Renal cortex interstitium (tissue), 11 donors: ENCODE results near the gene SFXN5. TPM values are rescaled to one million over a fixed set of nuclear protein-coding genes. Genes with fewer than 3 reads are reported as not detected.

Experiments used
- DNase-seq, 11 donors: peaks; one replicate each; pipeline ENCODE4 v3.0.0-alpha.2; 2013; ENCODE audit warnings: low read depth in 9 of 11, low spot score in 4 of 11; ENCODE audit errors: extremely low read depth in 1 of 11
- polyA plus RNA-seq, 3 donors: library from polyadenylated mRNA; unstranded; fragments of 120-200 nt; gene quantifications; one replicate each; pipeline ENCODE4 v1.2.1, GENCODE V29; 2013; ENCODE audit not compliant: insufficient read length in 3 of 3

Gene SFXN5
- polyA plus RNA-seq, 3 donors, result 23.4 to 27.6 (median 24.7) TPM

DNA sequence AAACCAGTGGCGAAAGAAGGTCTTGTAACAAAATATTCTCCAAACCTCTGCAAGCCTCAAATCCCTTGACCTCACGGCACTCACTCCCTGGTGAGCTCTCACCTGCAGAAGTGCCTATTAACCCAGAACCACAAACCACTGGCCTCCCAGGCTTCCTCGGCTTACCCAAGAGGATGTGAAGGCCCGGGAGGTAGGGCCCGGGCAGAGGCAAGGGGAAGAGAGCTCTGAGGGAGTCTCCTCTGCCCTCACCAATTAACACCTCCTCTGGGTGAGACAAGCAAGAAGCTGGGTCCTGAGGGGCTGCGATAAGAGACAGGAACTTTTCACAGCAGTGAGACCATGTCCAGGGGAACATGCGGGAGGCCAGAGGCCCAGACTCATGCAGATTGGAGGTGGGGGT lies 100.5 kb downstream of the SFXN5 start:
- DNase-seq, result no peak

DNA sequence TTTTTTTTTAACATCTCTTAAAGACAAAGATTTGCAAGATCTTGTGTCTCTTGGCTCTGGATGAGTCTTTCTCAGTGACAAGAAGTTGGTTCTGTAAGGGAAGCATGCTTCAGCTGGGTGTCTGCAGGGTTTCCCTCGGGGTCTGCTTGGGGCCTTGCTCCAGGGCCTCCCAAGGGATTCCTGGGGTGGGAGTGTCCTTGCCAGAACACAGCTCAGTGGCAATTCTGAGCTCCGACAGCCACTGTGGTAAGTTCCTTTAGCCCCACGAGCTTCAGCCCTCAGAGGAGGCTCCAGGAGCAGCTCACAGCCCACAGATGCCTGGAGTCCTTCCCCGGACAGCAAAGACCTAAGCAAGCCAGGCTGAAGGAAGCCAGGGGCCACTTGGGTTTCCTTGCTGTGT lies 101.8 kb downstream of the SFXN5 start:
- no peak for DNase-seq

DNA sequence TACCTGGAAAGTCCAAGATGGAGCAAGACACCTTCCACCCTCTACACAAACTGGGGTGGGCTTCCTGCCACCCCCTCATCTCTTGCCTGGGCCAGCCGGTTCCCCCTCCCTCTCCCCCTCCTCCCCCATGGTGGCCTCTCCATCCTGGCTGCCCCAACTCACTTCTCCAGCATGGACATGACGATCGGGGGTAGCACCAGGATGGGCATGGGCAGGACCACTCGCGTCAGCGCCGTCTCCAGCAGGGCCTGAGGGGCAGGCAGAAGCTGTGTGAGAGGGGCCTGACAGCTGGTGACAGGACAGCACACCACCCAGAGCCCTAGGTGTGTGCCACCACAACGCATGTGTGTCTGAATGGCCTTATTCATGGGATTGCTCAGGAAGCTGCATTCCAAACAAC lies 103.2 kb downstream of the SFXN5 start:
- no peak for DNase-seq

DNA sequence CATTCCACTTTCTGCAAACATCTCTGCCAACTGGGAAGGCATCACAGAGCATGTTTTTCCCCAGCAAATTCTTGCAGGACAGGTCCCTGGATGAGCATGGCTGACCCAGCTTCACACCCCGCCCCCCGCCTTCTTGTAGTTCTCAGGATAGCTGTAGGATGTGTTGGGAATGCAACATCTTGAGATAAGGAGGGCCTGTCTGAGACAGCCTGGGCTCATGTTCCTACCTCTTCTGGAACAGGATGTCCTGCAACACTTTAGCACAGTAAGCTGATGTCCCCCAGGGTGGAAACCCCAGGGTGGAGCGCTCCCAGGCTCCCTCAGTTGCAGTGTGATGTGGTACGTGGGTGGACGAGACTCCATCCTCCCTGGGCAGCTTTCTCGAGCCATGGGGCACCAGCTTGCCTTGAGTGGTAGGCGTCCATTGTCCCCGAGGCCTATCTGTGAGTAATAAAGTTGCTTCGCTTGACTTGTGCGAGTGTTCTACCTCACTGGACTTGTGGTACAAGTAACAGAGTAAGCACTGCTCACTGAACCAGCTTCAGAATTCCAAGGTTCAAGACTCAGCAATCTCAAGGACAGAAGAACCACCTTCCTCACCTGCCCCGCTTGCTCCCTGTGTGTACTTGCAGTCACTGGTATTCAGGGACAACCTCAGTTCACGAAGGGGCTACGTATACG lies 105.6 kb downstream of the SFXN5 start:
- DNase-seq, result no peak

DNA sequence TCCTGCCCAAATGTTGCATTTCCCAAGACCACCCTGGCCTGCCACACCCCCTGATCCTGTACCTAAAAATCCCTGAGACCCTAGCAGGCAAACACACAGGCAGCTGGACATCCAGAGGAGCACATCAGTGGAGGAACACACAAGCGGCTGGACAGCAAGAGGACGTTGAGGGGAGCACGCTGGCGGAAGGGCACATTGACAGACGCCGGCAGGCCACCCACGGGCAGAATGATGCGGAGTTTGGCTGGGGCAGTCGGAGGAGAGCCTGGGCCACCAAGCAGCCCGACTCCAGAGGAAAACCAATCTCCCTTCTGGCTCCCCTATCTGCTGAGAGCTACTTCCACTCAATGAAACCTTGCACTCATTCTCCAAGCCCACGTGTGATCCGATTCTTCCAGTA lies 106.5 kb downstream of the SFXN5 start:
- no peak for DNase-seq

DNA sequence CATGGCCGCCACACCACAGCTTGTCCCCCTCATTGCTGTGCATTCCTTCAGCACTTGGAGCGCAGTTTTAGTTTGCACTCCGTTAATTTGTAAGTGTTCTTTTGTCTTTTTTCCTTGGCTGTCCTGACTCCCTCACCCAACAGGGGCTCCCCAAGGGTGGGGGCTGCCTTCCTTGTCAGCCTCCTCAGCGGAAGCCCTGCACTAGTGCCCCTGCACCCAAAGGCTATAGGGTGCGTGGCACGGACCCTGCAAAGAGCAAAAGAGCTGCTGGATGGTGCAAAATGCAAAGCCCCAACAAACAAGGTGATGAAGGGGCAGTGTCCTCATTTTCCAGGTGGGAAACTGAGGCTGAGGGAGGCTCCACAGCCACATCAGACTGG lies 107.4 kb downstream of the SFXN5 start:
- no peak for DNase-seq

DNA sequence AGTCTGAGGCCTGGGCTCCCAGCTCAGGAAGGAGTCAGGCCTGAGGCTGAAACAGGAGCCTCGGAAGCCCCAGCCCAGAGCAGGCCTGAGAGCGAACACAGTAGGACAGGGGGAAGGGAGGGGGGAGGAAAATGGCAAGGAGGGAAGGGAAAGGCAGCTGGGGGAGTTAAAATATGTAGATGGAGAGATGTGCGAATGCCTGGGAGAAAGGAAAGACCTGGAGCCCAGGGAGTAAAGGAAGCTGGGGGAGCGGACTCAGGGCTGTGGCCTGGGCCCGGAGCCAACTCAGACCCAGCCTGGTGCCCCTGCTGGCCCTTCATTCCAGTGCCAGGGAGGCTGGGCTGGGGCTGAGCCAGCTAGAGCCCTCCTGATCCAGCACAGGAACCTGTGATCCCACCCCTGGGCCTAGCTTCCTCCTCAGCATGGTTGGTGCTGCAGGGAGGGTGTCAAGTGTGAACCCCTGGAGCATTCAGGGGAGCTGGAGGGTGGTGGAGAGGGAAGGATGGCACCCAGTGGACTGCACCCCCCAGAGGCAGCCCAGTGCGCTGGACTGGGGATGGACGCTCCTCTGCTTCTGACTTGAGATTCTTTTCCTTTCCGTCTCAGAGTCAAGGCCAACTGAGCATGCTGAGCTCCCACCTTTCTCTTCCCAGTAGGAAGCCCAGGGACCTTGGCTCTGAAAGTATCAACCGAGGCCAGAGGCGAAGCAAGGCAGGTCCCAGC lies 107.9 kb downstream of the SFXN5 start:
- peak in 3 of 11 donors; percentile 40 to 55 (median 52) for DNase-seq

DNA sequence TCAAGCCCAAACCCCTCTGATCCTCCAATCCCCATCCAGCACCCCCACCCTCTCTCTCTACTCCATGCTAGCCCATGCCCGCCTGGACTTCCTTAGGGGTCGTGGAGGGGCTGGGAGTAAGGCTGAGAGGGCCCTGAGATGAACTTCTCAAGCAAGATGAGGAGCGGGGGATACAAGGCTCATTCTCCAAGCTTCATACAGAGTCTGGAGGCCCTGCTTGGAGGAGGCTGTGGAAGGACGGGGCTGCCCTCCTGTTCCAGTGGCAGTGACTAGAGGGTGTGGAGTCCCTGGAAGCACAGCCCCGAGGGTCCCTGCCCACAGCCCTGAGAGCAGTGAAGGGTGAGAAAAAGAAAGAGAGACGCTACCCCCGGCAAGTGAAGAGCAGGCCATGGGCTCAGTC lies 108.6 kb downstream of the SFXN5 start:
- no peak for DNase-seq

DNA sequence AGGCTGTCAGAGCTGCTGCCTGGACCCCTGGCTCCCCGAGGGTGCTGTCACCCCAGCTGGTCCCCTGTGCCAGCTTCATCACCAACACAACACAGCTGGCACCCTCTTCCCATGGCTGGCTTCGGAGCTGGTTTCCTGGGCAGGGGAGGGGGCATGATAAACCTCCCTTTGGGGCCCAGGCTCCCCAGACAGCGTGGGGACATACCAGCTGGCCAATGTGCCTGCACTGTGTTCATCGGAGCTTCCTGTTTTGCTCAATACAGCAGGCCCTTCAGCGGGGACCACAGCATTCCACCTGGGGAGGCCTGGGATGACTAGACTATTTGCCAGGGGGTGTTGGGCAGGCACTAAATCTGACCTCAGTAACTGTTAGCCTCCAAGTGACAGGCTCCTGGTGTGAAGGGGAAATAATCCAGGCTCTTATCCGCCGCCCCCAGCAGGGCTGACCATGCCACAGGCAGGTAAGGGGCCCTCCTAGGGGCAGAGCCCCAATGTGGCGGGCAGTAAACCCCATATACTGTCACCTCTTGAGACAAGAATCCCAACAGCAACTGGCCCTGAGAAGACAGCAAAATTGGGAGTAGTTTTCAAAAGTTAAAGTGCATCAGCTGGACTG lies 109.6 kb downstream of the SFXN5 start:
- no peak for DNase-seq

DNA sequence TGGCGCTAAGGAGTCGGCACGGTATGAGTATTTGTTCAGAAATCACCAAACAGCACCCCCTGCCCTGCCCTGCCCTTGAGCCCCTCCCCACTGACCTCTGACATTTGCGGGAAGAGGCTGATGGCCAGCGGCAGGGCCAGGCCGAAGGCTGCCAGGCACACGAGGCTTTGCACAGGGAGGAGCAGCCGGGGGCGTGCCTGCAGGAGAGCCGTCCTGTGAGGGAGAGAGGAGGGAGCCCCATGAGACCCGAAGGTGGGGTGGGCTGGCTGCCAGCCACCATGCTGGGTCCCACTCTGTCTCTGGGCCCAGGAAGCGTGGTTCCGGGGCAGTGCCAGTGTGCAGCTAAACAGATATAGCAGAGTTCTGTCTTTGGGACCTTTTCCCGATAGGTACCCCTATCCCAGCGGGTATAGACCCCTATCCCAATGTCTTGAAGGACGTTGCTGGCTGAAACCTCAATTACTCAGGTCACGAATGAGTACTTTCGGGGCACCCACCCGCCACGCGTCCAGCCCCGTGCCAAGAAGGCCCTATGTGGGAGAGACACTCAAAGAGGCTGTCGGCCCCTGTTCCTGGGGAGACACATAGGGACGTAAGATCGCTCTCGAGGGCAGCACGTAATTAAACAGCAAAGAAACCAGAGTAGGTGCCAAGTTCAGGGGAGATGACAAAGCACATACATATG lies 110.3 kb downstream of the SFXN5 start:
- no peak for DNase-seq

DNA sequence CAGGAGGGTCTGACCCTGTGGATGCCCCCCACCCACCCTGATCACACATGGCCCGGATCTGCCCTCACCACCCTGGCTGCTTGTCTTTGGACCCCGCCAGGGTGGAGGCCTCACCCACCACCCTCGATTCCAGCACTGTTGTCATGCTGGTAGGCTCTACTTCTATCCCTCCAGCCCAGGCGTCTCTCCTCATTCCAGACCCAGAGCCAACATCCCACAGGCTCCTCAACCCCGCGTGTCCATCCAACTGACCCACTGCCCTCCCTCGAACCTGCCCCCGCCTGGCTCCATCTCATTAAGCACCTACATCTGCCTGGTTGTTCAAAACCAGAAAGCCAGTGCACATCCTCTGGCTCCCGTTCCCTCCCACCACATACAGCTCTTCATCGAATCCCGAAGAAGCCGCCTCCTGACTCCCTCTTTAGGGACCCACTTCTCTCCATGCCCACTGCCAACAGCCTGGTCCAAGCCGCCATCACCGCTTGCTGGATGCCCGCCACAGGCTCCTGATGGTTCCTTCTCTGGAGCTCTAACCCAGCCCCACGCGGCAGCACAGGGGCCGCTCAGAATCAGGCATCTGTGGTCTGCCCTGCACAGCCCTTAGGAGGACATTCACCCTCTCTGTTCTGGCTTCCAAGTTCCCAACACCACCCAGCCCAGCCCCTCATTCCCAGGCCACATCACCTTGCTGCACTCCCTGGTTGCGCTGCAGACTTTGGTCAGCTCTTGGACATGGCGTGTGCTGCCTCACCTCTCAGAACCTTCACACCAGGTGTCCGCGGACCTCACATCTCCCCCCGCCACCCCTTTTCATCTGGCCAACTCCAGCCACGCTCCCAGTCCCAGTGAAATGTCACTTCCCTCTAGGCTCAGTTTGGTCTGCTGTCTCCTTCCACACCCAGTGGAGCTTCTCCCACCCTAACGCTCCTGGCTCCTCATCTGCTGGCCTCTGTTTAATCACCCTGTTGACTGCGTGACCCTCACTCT lies 111.2 kb downstream of the SFXN5 start:
- DNase-seq, result no peak

DNA sequence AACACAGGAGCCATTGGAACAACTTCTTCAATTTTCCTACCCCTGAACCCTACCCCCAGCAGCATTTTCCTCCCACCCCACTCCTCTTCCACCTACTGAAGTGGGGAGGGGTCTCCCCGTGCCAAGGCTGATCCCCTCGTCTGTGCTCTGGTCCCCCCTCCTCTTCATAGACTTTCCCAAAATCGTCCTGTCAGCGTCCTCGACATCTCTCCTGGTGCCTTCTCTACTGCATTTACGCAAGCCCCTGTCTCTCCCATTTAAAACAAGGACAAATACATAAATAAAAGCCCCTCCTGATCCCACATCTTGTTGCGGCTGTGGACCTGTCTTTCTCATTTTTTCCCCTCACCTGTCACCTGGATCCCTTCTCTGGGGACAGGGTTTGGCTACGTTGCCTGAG lies 112.0 kb downstream of the SFXN5 start:
- DNase-seq, result no peak

DNA sequence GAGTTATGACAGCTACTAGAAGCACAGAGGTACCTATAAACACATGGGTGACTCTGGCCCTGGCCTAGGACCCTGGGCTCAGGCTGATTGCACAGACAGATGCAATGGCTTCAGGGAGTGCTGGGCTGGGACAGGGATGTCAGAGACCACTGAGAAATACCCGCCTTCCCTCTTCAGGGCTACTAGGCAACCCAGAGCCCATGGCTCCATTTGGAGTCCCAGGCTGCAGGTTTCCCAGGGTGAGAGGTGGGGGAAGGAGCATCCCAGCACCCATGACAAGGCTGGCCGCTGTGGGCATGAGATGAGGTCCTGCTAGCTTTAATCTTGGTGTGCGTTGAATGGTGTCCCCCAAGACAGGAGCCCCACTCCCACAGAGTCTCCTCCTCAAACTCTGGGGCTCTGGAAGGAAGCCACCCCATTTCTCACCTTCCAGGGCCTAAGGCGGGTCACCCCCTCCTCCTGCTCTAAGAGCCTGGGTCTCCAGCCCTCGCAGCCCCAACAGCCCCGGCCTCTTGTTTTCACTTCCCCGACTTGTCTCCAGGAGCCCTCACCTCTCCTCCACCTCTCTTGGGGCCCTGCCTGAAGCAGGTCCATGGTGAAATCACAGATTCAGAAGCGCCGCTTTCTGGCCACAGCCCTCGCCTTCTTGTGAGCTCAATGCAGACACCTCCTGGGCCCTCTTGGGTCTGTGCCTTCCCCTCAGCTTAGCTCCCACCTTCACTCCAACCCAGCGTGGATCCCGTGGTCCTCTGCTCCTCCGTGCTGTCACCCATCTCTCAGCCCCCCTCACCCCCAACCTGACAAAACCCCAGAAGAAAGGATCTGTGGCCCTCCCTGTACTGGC lies 112.7 kb downstream of the SFXN5 start:
- DNase-seq, result no peak

DNA sequence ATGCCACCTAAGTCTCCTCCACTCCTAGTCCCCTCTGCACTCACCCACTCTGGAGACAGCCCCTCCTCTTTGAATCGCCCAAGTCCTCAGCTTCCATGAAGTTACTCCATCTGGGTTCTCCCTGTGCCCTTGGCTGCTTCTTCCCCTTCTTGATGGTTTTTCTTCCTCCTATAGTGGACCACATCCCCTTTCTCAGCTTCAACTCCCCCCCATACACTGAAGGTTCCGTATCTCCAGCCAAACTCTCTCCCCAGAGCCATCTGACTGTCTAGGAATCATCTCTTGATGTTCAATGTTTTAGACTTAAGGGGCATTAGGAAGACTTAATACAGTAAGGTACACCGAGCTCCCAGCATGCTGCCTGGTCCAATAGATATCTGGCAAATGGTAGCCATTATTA lies 114.6 kb downstream of the SFXN5 start:
- DNase-seq, result no peak

DNA sequence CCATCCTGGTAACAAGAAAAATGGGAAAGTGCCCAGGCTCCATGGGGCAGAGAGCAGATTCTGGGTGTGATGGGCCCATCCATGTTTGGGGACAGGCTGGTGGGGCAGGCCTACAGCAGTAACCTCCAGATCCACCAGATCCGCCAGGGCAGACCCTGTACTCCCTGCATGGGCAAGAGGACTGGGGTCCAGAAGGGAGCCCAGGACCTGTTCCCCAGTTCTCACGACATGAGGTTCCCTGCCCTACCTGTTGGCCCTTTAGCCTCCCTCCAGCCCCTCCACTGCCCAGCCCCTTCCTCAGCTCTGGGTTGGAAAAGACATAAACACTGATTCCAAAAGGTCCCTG lies 115.5 kb downstream of the SFXN5 start:
- no peak for DNase-seq

DNA sequence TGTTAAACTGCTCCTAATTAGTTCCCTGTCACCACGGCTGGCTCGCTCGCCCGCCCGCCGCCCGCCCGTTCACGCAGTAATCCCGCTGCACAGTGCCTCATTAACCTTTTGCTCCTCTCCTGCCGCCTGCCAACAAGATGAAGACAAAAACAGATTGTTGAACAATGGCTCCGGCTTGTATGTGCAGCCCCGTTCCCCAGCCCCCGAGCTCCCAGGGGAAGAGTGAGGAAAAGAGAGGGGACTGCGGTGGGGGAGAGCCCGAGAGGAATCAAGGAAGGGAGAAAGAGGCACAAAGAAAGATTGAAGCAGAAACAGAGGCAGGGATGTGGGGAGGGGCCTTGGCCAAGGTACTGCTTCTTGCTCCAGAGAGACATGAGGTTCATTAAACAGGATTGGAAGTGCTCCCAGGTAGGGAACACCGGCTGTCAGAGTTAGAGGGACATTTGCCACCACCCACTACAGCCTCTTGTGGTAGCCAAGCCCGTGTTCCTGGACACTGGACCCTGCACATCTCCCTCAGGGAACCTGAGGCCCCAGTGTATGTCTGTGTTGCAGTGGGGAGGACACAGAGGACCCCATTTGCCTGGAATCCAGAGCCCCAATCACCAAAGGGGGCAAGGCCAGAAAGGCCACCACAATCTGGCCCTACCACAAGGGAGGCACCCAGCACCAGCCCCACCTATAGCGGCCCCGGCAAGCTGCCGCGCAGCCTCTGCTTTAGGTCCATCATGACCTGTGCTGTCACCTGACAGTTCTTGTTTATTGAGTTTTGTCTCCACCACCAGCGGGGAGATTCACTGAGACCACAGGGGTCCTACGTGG lies 116.1 kb downstream of the SFXN5 start:
- DNase-seq, result no peak
